Putamen (tissue), 1 donor: ENCODE measurements around the gene PPP1R2C.

Experiments used
- DNase-seq: peaks from one replicate; pipeline ENCODE4 v3.0.0-alpha.2; 2016; ENCODE audit warnings: low spot score

The PPP1R2C gene

GRCh38 chrX:42778096-42778495 is at the start of gene PPP1R2C:
TSS of gene PPP1R2C (minus strand) at chrX:42778163. CDS start at chrX:42778079, 84 bp downstream.
- DNase-seq: no peak

GRCh38 chrX:42825201-42825600 is 47.2 kb upstream of the PPP1R2C start:
- no peak for DNase-seq

GRCh38 chrX:42824541-42824940 is 46.6 kb upstream of the PPP1R2C start:
- DNase-seq: no peak

GRCh38 chrX:42823443-42823842 is 45.5 kb upstream of the PPP1R2C start:
- DNase-seq: no peak

GRCh38 chrX:42821803-42822443 is 44.0 kb upstream of the PPP1R2C start:
- no peak for DNase-seq

GRCh38 chrX:42818151-42818921 is 40.4 kb upstream of the PPP1R2C start:
- no peak for DNase-seq

GRCh38 chrX:42809569-42809968 is 31.6 kb upstream of the PPP1R2C start:
- no peak for DNase-seq

- no peak for DNase-seq
These were observed 29.4 kb upstream of the PPP1R2C start for GRCh38 chrX:42807393-42807792.

GRCh38 chrX:42804524-42804923 is 26.6 kb upstream of the PPP1R2C start:
- DNase-seq: no peak

GRCh38 chrX:42803320-42803719 is 25.4 kb upstream of the PPP1R2C start:
- DNase-seq: no peak

- DNase-seq: no peak
These were observed 19.8 kb upstream of the PPP1R2C start for GRCh38 chrX:42797651-42798269.

- no peak for DNase-seq
These were observed 5.5 kb upstream of the PPP1R2C start for GRCh38 chrX:42783451-42783850.

- DNase-seq: no peak
These were observed 1.8 kb downstream of the PPP1R2C start for GRCh38 chrX:42776195-42776594.

GRCh38 chrX:42772874-42773273 is 5.1 kb downstream of the PPP1R2C start:
- no peak for DNase-seq

GRCh38 chrX:42771506-42772335 is 6.2 kb downstream of the PPP1R2C start:
- no peak for DNase-seq

- no peak for DNase-seq
These were observed 7.4 kb downstream of the PPP1R2C start for GRCh38 chrX:42770566-42770965.

- no peak for DNase-seq
These were observed 18.1 kb downstream of the PPP1R2C start for GRCh38 chrX:42759881-42760280.

- DNase-seq: no peak
These were observed 22.1 kb downstream of the PPP1R2C start for GRCh38 chrX:42755815-42756214.

GRCh38 chrX:42754603-42755002 is 23.4 kb downstream of the PPP1R2C start:
- DNase-seq: no peak

- no peak for DNase-seq
These were observed 23.8 kb downstream of the PPP1R2C start for GRCh38 chrX:42754115-42754514.

GRCh38 chrX:42752730-42753129 is 25.2 kb downstream of the PPP1R2C start:
- no peak for DNase-seq

- DNase-seq: no peak
These were observed 26.4 kb downstream of the PPP1R2C start for GRCh38 chrX:42751573-42751972.
